CD4-positive, alpha-beta T cell (primary cell): ENCODE results near the gene PTPDC1. TPM values are rescaled to one million over a fixed set of nuclear protein-coding genes. Genes with fewer than 3 reads are reported as not detected.

Experiments used
- ATAC-seq: fragments of 200-7000 bp; cut with Tn5 transposase; one replicate; pipeline ENCODE4 v1.10.0; 2022; ENCODE audit warnings: mild to moderate bottlenecking; ENCODE audit not compliant: poor library complexity
- CTCF ChIA-PET: fragments of 350-600 bp; sonication (Branson Sonifier 250); formaldehyde crosslinking; loops from one replicate; lab custom pipeline; 2021; ENCODE audit warnings: antibody characterized with exemption, inconsistent platforms; lab: Charles Lee
- POLR2A ChIA-PET: fragments of 350-600 bp; sonication (Branson Sonifier 250); formaldehyde crosslinking; loops from one replicate; lab custom pipeline; 2021; ENCODE audit warnings: antibody characterized with exemption, inconsistent platforms; lab: Charles Lee
- DNase-seq, 14 experiments: peaks; one replicate each; pipeline ENCODE4 v3.0.0-alpha.2; 2013 to 2020; ENCODE audit warnings: mixed read lengths in 2 of 14
- H3K27ac ChIP-seq, 2 donors: one replicate each; pipeline versions ENCODE4 v1.5.1 to v1.7.0; 2013; ENCODE audit warnings: low read length in 2 of 2, low read depth in 1 of 2, mild to moderate bottlenecking in 1 of 2
- H3K27me3 ChIP-seq, 2 experiments: 1 replicate in 1 of 2; 2 replicates in 1 of 2; pipeline versions ENCODE4 v1.6.1 to v1.7.0; 2013; ENCODE audit warnings: low read length in 2 of 2, control low read depth in 1 of 2, mild to moderate bottlenecking in 1 of 2, moderate library complexity in 1 of 2; ENCODE audit not compliant: insufficient read depth in 2 of 2, control insufficient read depth in 1 of 2
- H3K36me3 ChIP-seq: one replicate; pipeline ENCODE4 v1.6.1; 2013; ENCODE audit warnings: low read length, control low read depth; ENCODE audit not compliant: insufficient read depth
- H3K4me1 ChIP-seq: one replicate; pipeline ENCODE4 v1.6.1; 2013; ENCODE audit warnings: low read length, control low read depth; ENCODE audit not compliant: insufficient read depth
- H3K4me3 ChIP-seq: one replicate; pipeline ENCODE4 v1.5.1; 2013; ENCODE audit warnings: mild to moderate bottlenecking, low read length, moderate library complexity
- H3K9me3 ChIP-seq, 2 experiments: 1 replicate in 1 of 2; 2 replicates in 1 of 2; pipeline versions ENCODE4 v1.6.1 to v1.7.0; 2013; ENCODE audit warnings: low read length in 2 of 2, mild to moderate bottlenecking in 2 of 2, control low read depth in 1 of 2, moderate library complexity in 1 of 2; ENCODE audit not compliant: control insufficient read depth in 1 of 2, insufficient read depth in 1 of 2
- H3K27ac Mint-ChIP-seq: one replicate; pipeline ENCODE4 v1.8.0; 2020; ENCODE audit warnings: mixed read lengths
- H3K27me3 Mint-ChIP-seq: one replicate; pipeline ENCODE4 v1.8.0; 2021; ENCODE audit warnings: mixed read lengths
- H3K36me3 Mint-ChIP-seq: one replicate; pipeline ENCODE4 v1.8.0; 2021; ENCODE audit warnings: low read depth, mixed read lengths
- H3K4me1 Mint-ChIP-seq: one replicate; pipeline ENCODE4 v1.8.0; 2021; ENCODE audit warnings: low read depth, mixed read lengths
- H3K4me3 Mint-ChIP-seq: one replicate; pipeline ENCODE4 v1.8.0; 2020; ENCODE audit warnings: mild to moderate bottlenecking, mixed read lengths
- H3K9me3 Mint-ChIP-seq: one replicate; pipeline ENCODE4 v1.8.0; 2020; ENCODE audit warnings: mixed read lengths
- CTCF ChIP-seq: fragments of 200-600 bp; IDR thresholded peaks from one replicate; pipeline ENCODE4 v1.8.0; 2022; ENCODE audit warnings: antibody characterized with exemption, mild to moderate bottlenecking
- intact Hi-C, 2 experiments: fragments of 100-400 bp; cut with DNase I in 1 of 2; cut with micrococcal nuclease in 1 of 2; formaldehyde crosslinking; loops; one replicate each; pipeline versions ENCODE4 v1.15.1 to v1.9.0; 2023 to 2025; cut with DNase I, micrococcal nuclease
- total RNA-seq, 174 experiments: library from RNA in 2 of 174; stranded (reverse) in 2 of 174; gene quantifications; one replicate each; pipeline ENCODE4 v1.2.3 and lab custom pipeline; 2021 to 2026

The PTPDC1 gene
- total RNA-seq, 2 experiments from 2014 or later: 2.7 TPM

- no peak for TF ChIP-seq CTCF
These were observed 44.3 kb downstream of the PTPDC1 start for GRCh38 chr9:94128580-94128979.

DNA sequence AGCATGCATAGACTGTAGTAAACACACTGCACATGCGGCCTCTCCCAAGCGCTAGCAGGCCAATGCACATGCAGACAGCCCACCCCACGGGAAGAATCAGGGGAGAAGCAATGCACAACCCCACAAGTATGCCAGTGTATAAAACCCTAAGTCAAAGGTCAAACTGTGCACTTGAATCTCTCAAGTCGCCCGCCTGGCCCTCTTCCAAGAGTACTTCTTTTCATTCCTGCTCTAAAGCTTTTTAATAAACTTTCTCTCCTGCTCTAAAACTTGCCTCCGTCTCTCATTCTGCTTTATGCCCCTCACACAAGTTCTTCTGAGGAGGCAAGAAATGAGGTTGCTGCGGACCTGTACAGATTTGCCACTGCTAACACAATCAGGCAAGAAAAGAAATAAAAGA lies 50.4 kb downstream of the PTPDC1 start:
- intact Hi-C loops: no loop called here
- Histone ChIP-seq H3K36me3 (no peaks in the 10 kb centered on the region), H3K4me1 (no peaks in the 10 kb centered on the region), H3K27ac (no peak overlapping the region), H3K4me3 (no peak overlapping the region), H3K9me3 (peaks cover 0 to 2% of the 10 kb centered on the region in 2 experiments), H3K27me3 (no peaks in the 10 kb centered on the region)
- Mint-ChIP-seq H3K4me1 (no peaks in the 10 kb centered on the region), H3K4me3 (no peak overlapping the region), H3K36me3 (no peaks in the 10 kb centered on the region), H3K9me3 (peaks cover 2% of the 10 kb centered on the region), H3K27ac (no peak overlapping the region), H3K27me3 (no peaks in the 10 kb centered on the region)
- ATAC-seq (no peak), DNase-seq (no peak)
- CTCF ChIA-PET: no interaction called here
- no peak for TF ChIP-seq CTCF
- POLR2A ChIA-PET: no interaction called here

More at GRCh38 chr9:94128580-94128979, 44.3 kb downstream of the PTPDC1 start:
- Mint-ChIP-seq H3K36me3 (peaks cover 35% of the 10 kb centered on the region), H3K4me3 (no peak overlapping the region), H3K4me1 (no peaks in the 10 kb centered on the region), H3K27me3 (no peaks in the 10 kb centered on the region), H3K27ac (no peak overlapping the region), H3K9me3 (peaks cover 10% of the 10 kb centered on the region)
- POLR2A ChIA-PET: no interaction called here
- Histone ChIP-seq H3K4me3 (no peak overlapping the region), H3K4me1 (no peaks in the 10 kb centered on the region), H3K9me3 (peaks cover 24 to 29% of the 10 kb centered on the region in 2 experiments), H3K36me3 (no peaks in the 10 kb centered on the region), H3K27ac (no peak overlapping the region), H3K27me3 (no peaks in the 10 kb centered on the region)
- CTCF ChIA-PET: no interaction called here
- no peak for DNase-seq
- intact Hi-C loops: no loop called here
- ATAC-seq: no peak

- H3K4me3 Mint-ChIP-seq: no peak overlapping the region
- POLR2A ChIA-PET: no interaction called here
- H3K27me3 Mint-ChIP-seq: no peaks in the 10 kb centered on the region
- H3K4me1 Mint-ChIP-seq: no peaks in the 10 kb centered on the region
- H3K27me3 ChIP-seq: no peaks in the 10 kb centered on the region
- intact Hi-C loops: no loop called here
- no peaks in the 10 kb centered on the region for H3K36me3 Mint-ChIP-seq
- H3K27ac Mint-ChIP-seq: no peak overlapping the region
- no peak for ATAC-seq
- no peaks in the 10 kb centered on the region for H3K9me3 Mint-ChIP-seq
- no peaks in the 10 kb centered on the region for H3K9me3 ChIP-seq
- no peaks in the 10 kb centered on the region for H3K36me3 ChIP-seq
- H3K4me1 ChIP-seq: no peaks in the 10 kb centered on the region
- no peak overlapping the region for H3K4me3 ChIP-seq
- no peak for DNase-seq
- TF ChIP-seq CTCF: no peak
- no peak overlapping the region for H3K27ac ChIP-seq
- CTCF ChIA-PET: interaction anchor here (1.3 kb wide), 1 partner anchor 78 kb away, joined by 3 read pairs; no protein-coding TSS in a partner anchor
These were observed 51.0 kb downstream of the PTPDC1 start for GRCh38 chr9:94135222-94135621.
